Lung (tissue), 16 donors: ENCODE data around the gene CYB561A3. TPM values are rescaled to one million over a fixed set of nuclear protein-coding genes. Genes with fewer than 3 reads are reported as not detected.

Experiments
- ATAC-seq: fragments of 200-7000 bp; cut with Tn5 transposase; one replicate; pipeline ENCODE4 v1.9.1; 2020; ENCODE audit warnings: moderate number of reproducible peaks; ENCODE audit not compliant: insufficient read depth, low FRiP score
- DNase-seq, 3 donors: peaks; one replicate each; pipeline ENCODE4 v3.0.0-alpha.2; 2013 to 2017
- H3K27ac ChIP-seq, 2 donors: one replicate each; pipeline ENCODE4 v1.5.1; 2013; ENCODE audit warnings: mild to moderate bottlenecking in 2 of 2, moderate library complexity in 2 of 2, control low read depth in 1 of 2, inconsistent platforms in 1 of 2, low read depth in 1 of 2, low read length in 1 of 2
- H3K27me3 ChIP-seq, 3 donors: one replicate each; pipeline ENCODE4 v1.5.1; 2013; ENCODE audit warnings: low read length in 2 of 3; ENCODE audit not compliant: control insufficient read depth in 3 of 3, insufficient read depth in 3 of 3
- H3K36me3 ChIP-seq, 4 donors: one replicate each; pipeline ENCODE4 v1.5.1; 2013; ENCODE audit warnings: low read length in 4 of 4, mild to moderate bottlenecking in 1 of 4, moderate library complexity in 1 of 4; ENCODE audit not compliant: control insufficient read depth in 4 of 4, insufficient read depth in 4 of 4
- H3K4me1 ChIP-seq, 5 donors: one replicate each; pipeline ENCODE4 v1.5.1; 2013; ENCODE audit warnings: low read length in 5 of 5, mild to moderate bottlenecking in 2 of 5, moderate library complexity in 1 of 5; ENCODE audit not compliant: control insufficient read depth in 5 of 5, insufficient read depth in 5 of 5
- H3K4me3 ChIP-seq: one replicate; pipeline ENCODE4 v1.5.1; 2013; ENCODE audit warnings: mild to moderate bottlenecking, control low read depth, moderate library complexity
- H3K9ac ChIP-seq, 2 donors: one replicate each; pipeline ENCODE4 v1.5.1; 2013; ENCODE audit warnings: low read length in 2 of 2, control low read depth in 1 of 2; ENCODE audit not compliant: insufficient read depth in 1 of 2
- H3K9me3 ChIP-seq, 4 donors: one replicate each; pipeline ENCODE4 v1.5.1; 2013; ENCODE audit warnings: low read length in 3 of 4, mild to moderate bottlenecking in 1 of 4, moderate library complexity in 1 of 4; ENCODE audit not compliant: control insufficient read depth in 4 of 4, insufficient read depth in 3 of 4
- WGBS, 2 donors: extraction: QIAGEN DNeasy Blood & Tissue Kit; methylation state at CpG; one replicate each; pipeline ENCODE4 v1.1.7; 2013; 5-methylcytosine and 5-hydroxymethylcytosine counted together
- long read RNA-seq, 5 donors: transcript quantifications; one replicate each; lab custom pipeline, GENCODE V29; 2026
- polyA plus RNA-seq, 2 donors: library from polyadenylated mRNA; stranded (reverse); fragments of 200-250 nt; gene quantifications; one replicate each; pipeline ENCODE4 v1.2.1, GENCODE V29; 2013
- total RNA-seq, 2 donors: library from RNA; depleted of rRNA in 1 of 2; stranded (reverse); fragments of >200 nt in 1 of 2; gene quantifications; one replicate each; pipeline ENCODE4 v1.2.1, GENCODE V29; 2014 to 2021
- TF ChIP-seq, protein P1 (sequence below): IDR thresholded peaks from 2 replicates; pipeline ENCODE4 v1.5.1; 2012; ENCODE audit warnings: mild to moderate bottlenecking; ENCODE audit errors: control extremely low read depth, extremely low read depth
- donor health status: control.
- donor health status: control.
- donor health status: Bipolar disorder and iron deficiency.
- donor health status: healthy.
- donor health status: DM: yes; HTN: yes; CAD: no.

CYB561A3 gene, protein sequence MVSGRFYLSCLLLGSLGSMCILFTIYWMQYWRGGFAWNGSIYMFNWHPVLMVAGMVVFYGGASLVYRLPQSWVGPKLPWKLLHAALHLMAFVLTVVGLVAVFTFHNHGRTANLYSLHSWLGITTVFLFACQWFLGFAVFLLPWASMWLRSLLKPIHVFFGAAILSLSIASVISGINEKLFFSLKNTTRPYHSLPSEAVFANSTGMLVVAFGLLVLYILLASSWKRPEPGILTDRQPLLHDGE
- total RNA-seq (10 to 100 TPM; 27.8 to 51.3 TPM), polyA plus RNA-seq (10 to 100 TPM; 20.8 to 45.1 TPM)
- long read RNA-seq, donor 1, transcript CYB561A3-201 (7 exons, 3,061 nt) = major isoform, 5 of 9 reads
- long read RNA-seq, donor 1, partial matches to known transcripts = 0 of 9 reads
- long read RNA-seq, donor 1, other reads (novel, unspliced or antisense) = 0 of 9 reads
- long read RNA-seq, donor 2, partial matches to known transcripts = 0 of 5 reads
- long read RNA-seq, donor 2, other reads (novel, unspliced or antisense) = 0 of 5 reads
- long read RNA-seq, donor 3, partial matches to known transcripts = 0 of 8 reads
- long read RNA-seq, donor 3, other reads (novel, unspliced or antisense) = 0 of 8 reads
- long read RNA-seq, donor 4, partial matches to known transcripts = 0 of 1 reads
- long read RNA-seq, donor 4, other reads (novel, unspliced or antisense) = 0 of 1 reads
- long read RNA-seq, donor 5, transcript CYB561A3-201 (7 exons, 3,061 nt) = major isoform, 6 of 20 reads
- long read RNA-seq, donor 5, transcript CYB561A3-203 (7 exons, 1,803 nt) = minor isoform, 5 of 20 reads
- long read RNA-seq, donor 5, partial matches to known transcripts = 0 of 20 reads
- long read RNA-seq, donor 5, other reads (novel, unspliced or antisense) = 7 of 20 reads

DNA sequence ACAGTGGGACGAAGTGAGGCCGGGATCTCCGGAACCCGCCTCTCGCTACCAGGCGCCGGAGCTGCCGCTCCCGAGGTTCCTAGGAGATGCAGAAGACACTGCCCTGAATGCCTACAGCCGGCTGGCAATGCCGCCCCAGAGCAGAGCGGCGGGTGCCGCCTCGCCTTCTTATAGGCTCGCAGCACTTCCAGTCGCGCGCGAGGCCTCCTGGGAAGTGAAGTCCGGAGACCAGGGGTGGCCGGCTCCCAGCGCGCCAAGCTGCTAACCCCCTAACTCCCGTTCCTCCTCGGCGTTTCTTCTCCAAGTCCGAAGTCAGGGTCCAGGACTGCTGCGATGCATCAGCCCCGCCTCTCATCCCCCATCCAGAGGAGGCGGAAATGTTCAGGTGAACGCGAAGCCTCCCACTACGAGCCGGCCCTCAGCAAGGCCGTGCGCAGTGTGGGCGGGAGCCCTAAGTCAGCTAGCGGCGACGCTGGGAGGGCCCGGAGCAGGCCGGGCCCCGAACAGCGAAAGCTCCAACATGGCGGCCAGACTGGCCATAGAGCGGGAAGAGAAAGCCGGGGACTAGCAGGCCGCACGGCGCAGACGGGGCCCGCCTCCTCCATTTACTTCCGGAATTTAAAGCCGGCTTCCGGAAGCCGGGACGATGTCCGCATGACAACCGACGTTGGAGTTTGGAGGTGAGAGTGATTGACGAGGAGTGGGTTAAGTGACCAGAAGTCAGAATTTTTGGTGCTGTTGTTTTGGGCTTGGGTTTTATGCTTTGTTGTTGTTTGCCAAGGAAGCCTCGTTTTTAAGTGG, at the start of gene CYB561A3, which contains the start of gene TMEM138:
Gene CYB561A3 (minus strand): TSS at position 142 of the 801 bp plus-strand sequence. CDS start 5,169 bp downstream, outside the sequence.
Gene TMEM138 (plus strand): TSS at position 634 of the 801 bp plus-strand sequence. CDS start 2,017 bp downstream, outside the sequence.
- H3K27ac ChIP-seq = peak within 1 kb of the TSS; percentile 99 to 100
- WGBS, 2 donors = 1% methylated on average over 63 of the region's 63 CpGs
- H3K4me1 ChIP-seq = peaks cover 0 to 18% (median 4%) of the 10 kb centered on the region in 5 donors
- H3K9me3 ChIP-seq = no peaks in the 10 kb centered on the region
- H3K9ac ChIP-seq = peak within 1 kb of the TSS; percentile 46 to 90
- peak within 1 kb of the TSS; percentile 80 for H3K4me3 ChIP-seq
- peak; percentile 94 to 95 (median 95) for DNase-seq
- peak; percentile 97 for ATAC-seq
- TF ChIP-seq, protein P1, sequence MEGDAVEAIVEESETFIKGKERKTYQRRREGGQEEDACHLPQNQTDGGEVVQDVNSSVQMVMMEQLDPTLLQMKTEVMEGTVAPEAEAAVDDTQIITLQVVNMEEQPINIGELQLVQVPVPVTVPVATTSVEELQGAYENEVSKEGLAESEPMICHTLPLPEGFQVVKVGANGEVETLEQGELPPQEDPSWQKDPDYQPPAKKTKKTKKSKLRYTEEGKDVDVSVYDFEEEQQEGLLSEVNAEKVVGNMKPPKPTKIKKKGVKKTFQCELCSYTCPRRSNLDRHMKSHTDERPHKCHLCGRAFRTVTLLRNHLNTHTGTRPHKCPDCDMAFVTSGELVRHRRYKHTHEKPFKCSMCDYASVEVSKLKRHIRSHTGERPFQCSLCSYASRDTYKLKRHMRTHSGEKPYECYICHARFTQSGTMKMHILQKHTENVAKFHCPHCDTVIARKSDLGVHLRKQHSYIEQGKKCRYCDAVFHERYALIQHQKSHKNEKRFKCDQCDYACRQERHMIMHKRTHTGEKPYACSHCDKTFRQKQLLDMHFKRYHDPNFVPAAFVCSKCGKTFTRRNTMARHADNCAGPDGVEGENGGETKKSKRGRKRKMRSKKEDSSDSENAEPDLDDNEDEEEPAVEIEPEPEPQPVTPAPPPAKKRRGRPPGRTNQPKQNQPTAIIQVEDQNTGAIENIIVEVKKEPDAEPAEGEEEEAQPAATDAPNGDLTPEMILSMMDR = no peak
- H3K27me3 ChIP-seq = no peaks in the 10 kb centered on the region
- H3K36me3 ChIP-seq = peaks cover 14 to 28% (median 18%) of the 10 kb centered on the region in 4 donors

DNA sequence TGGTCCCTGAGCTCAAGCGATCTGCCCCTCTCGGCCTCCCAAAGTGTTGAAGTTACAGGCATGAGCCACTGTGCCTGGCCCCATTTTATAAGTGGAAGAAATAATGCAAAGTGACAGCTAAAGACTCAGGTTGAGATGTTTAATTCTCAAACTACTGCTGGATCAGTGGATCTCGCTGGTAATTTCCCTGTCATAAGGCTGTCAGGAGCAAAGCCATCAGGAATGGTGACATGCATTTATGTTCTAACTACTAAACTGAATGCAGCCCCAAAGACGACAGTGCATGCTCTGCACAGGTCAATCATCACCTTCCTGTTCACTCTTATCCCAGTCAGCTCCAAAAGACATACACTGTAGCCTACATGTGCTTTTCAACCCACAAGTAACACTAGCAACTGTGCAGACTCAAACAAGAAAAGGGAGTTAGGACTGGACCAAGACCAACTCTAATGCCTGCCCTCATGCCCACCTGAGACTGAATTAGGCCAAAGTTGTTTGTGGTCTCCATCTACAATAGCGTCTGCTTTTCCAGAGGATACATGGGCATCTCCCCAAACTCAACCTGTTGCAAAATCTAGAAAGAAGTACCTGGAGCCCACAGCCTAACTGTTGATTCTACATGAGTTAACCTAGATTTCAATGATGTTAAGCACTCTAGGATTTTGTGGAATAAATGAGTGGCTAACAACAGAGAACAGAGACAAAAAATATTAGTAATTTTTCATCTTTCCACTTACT, 45.5 kb upstream of the CYB561A3 start:
- Histone ChIP-seq H3K4me1 (no peaks in the 10 kb centered on the region), H3K9me3 (no peaks in the 10 kb centered on the region), H3K4me3 (no peak overlapping the region), H3K27me3 (no peaks in the 10 kb centered on the region), H3K36me3 (peaks cover 37 to 65% (median 56%) of the 10 kb centered on the region in 4 donors), H3K27ac (no peak overlapping the region), H3K9ac (no peak overlapping the region)
- no peak for ATAC-seq
- TF ChIP-seq, protein P1 = no peak
- 95 to 96% methylated on average over 5 of the region's 5 CpGs for WGBS, 2 donors
- no peak for DNase-seq

DNA sequence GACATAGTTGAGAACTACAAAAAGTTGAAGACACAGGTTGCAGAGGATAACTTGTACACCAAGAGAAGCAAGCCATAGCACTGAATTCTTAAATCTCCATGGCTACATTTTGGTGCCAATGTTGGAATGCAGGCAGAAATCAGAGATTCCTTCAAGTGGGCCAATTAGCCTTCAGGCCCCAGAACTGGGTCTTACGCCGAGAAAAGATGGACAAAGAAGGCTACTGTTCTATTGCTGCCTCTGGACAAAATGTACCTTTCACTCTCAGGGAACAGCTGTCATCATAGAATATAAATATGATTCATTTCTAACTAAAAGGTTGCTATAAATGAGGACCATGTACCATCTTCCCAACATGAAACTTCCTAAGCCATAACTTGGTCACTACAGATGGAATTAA, 44.4 kb upstream of the CYB561A3 start:
- Histone ChIP-seq H3K4me3 (no peak overlapping the region), H3K4me1 (no peaks in the 10 kb centered on the region), H3K9ac (no peak overlapping the region), H3K27me3 (no peaks in the 10 kb centered on the region), H3K36me3 (peaks cover 27 to 59% (median 50%) of the 10 kb centered on the region in 4 donors), H3K9me3 (no peaks in the 10 kb centered on the region), H3K27ac (no peak overlapping the region)
- no peak for DNase-seq
- TF ChIP-seq, protein P1 = no peak
- no peak for ATAC-seq
- 98 to 100% methylated on average over 2 of the region's 2 CpGs for WGBS, 2 donors
